Measurements from ENCODE around the gene JOSD1. TPM values are rescaled to one million over a fixed set of nuclear protein-coding genes. Genes with fewer than 3 reads are reported as not detected.
A peak's percentile ranks its signal among the peaks of the same experiment; 100 is the strongest.

The JOSD1 gene
- total RNA-seq, 6 experiments from 2014 or later: 13.0 to 32.2 (median 21.7) TPM

DNA sequence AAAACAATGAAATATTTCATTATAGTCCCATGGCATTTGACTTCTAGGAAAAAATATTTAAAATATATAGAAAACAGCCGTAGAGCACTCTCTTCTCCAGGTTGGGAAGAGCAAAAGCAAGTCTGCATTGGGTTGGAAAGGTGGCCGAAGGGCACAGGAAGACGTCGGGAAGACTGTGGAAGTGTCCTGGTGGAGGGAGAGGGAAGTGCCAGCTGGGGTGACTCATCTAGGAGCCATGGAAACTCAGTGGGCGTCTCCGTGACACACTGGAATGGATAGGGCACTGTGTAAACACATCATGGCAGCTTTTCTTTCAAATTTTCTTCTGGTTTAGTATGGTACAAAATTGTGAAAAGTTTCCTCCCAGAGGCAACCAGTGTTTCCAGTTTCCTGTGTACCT is 17.7 kb upstream of the JOSD1 start:
- Histone ChIP-seq H3K4me1 (no peaks in the 10 kb centered on the region), H3K4me3 (no peak overlapping the region), H3K27me3 (no peaks in the 10 kb centered on the region), H3K9me3 (no peaks in the 10 kb centered on the region), H3K27ac (no peak overlapping the region), H3K36me3 (peaks cover 1 to 48% (median 11%) of the 10 kb centered on the region in 4 donors)
- TF ChIP-seq POLR2A (IDR thresholded peaks at IDR 0.05) (no peak), CTCF (IDR thresholded peaks at IDR 0.05) (peak; percentile 18 to 45 (median 31))
- intact Hi-C loops (cut with DNase I): no loop called here
- 55% methylated on average over 4 of the region's 6 CpGs for WGBS (ENCODE audit: insufficient coverage, low coverage, low lambda C conversion rate, missing lambda C conversion rate)
- peak; percentile 40 to 90 (median 60) for ATAC-seq
- no peak for DNase-seq

GRCh38 chr22:38717244-38717643 is 16.5 kb upstream of the JOSD1 start:
- H3K36me3 ChIP-seq: peaks cover 0 to 36% (median 4%) of the 10 kb centered on the region in 4 donors
- intact Hi-C loops (cut with DNase I): no loop called here
- TF ChIP-seq CTCF (IDR thresholded peaks at IDR 0.05) (no peak), POLR2A (IDR thresholded peaks at IDR 0.05) (no peak)
- H3K4me1 ChIP-seq: no peaks in the 10 kb centered on the region
- 100% methylated on average over 3 of the region's 6 CpGs for WGBS (ENCODE audit: insufficient coverage, low coverage, low lambda C conversion rate, missing lambda C conversion rate)
- ATAC-seq (no peak), DNase-seq (no peak)
- no peak overlapping the region for H3K4me3 ChIP-seq
- no peaks in the 10 kb centered on the region for H3K27me3 ChIP-seq
- no peaks in the 10 kb centered on the region for H3K9me3 ChIP-seq
- no peak overlapping the region for H3K27ac ChIP-seq

- Histone ChIP-seq H3K4me3 (no peak overlapping the region), H3K4me1 (no peaks in the 10 kb centered on the region), H3K27me3 (no peaks in the 10 kb centered on the region), H3K27ac (no peak overlapping the region), H3K36me3 (peaks cover 0 to 34% (median 4%) of the 10 kb centered on the region in 4 donors), H3K9me3 (no peaks in the 10 kb centered on the region)
- WGBS (ENCODE audit: insufficient coverage, low coverage, low lambda C conversion rate, missing lambda C conversion rate): 65% methylated on average over 3 of the region's 9 CpGs
- no peak for TF ChIP-seq POLR2A (IDR thresholded peaks at IDR 0.05)
- no peak for TF ChIP-seq CTCF (IDR thresholded peaks at IDR 0.05)
- no peak for DNase-seq
- intact Hi-C loops (cut with DNase I): no loop called here
- ATAC-seq: no peak
Observed at GRCh38 chr22:38716826-38717225, 16.1 kb upstream of the JOSD1 start.

DNA sequence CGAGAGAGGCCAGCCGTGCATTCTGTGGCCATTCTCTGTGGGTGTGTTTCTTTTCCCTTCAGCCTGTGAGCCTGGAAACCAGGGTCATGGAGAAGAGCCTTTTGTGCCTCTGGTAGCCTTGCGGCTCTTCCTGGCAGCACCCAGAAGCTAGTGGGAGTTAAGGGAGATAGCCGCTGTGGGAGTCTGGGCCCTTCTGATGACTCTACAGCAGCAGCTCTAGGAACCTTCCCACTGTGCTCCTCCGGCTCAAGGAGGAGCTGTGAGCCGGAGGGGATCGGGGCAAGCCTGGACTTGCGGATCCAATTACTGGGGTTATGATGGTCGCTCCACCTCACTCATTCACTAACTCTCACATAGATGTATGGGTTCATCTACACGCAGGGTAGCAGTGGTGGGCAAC is 15.5 kb upstream of the JOSD1 start:
- Histone ChIP-seq H3K36me3 (peaks cover 0 to 29% (median 1%) of the 10 kb centered on the region in 4 donors), H3K4me1 (no peaks in the 10 kb centered on the region), H3K9me3 (no peaks in the 10 kb centered on the region), H3K4me3 (no peak overlapping the region), H3K27ac (no peak overlapping the region), H3K27me3 (no peaks in the 10 kb centered on the region)
- DNase-seq (no peak), ATAC-seq (no peak)
- no peak for TF ChIP-seq POLR2A (IDR thresholded peaks at IDR 0.05)
- intact Hi-C loops (cut with DNase I): no loop called here
- WGBS (ENCODE audit: insufficient coverage, low coverage, low lambda C conversion rate, missing lambda C conversion rate): 100% methylated on average over 3 of the region's 10 CpGs

GRCh38 chr22:38715852-38716251 is 15.1 kb upstream of the JOSD1 start:
- H3K4me3 ChIP-seq: no peak overlapping the region
- H3K9me3 ChIP-seq: no peaks in the 10 kb centered on the region
- H3K27ac ChIP-seq: no peak overlapping the region
- H3K27me3 ChIP-seq: no peaks in the 10 kb centered on the region
- DNase-seq: no peak
- H3K36me3 ChIP-seq: peaks cover 0 to 29% (median 1%) of the 10 kb centered on the region in 4 donors
- no peaks in the 10 kb centered on the region for H3K4me1 ChIP-seq
- intact Hi-C loops (cut with DNase I): no loop called here
- TF ChIP-seq POLR2A (IDR thresholded peaks at IDR 0.05): no peak
- TF ChIP-seq CTCF (IDR thresholded peaks at IDR 0.05): no peak
- 95% methylated on average over 4 of the region's 15 CpGs for WGBS (ENCODE audit: insufficient coverage, low coverage, low lambda C conversion rate, missing lambda C conversion rate)
- no peak for ATAC-seq
